H9 (cell line): ENCODE data around the gene TDP1. TPM values are rescaled to one million over a fixed set of nuclear protein-coding genes. Genes with fewer than 3 reads are reported as not detected.

Experiments used
- DNase-seq: peaks from one replicate; pipeline ENCODE4 v3.0.0-alpha.2; 2017
- H2AFZ ChIP-seq: one replicate; pipeline ENCODE4 v1.6.1; 2013; ENCODE audit warnings: mild to moderate bottlenecking, low read length, control low read depth, moderate library complexity
- H2AK5ac ChIP-seq: 2 replicates; pipeline ENCODE4 v1.6.1; 2013; ENCODE audit warnings: low read length, control low read depth, mixed read lengths; ENCODE audit not compliant: insufficient read length
- H2BK120ac ChIP-seq: one replicate; pipeline ENCODE4 v1.6.1; 2013; ENCODE audit warnings: low read depth, mild to moderate bottlenecking, low read length, control low read depth, inconsistent platforms; ENCODE audit not compliant: poor library complexity, severe bottlenecking
- H2BK12ac ChIP-seq: 2 replicates; pipeline ENCODE4 v1.6.1; 2013; ENCODE audit warnings: low read length, control low read depth, mixed read lengths, low read depth; ENCODE audit not compliant: insufficient read length
- H2BK15ac ChIP-seq: 2 replicates; pipeline ENCODE4 v1.6.1; 2013; ENCODE audit warnings: low read depth, low read length, control low read depth
- H2BK20ac ChIP-seq: one replicate; pipeline ENCODE4 v1.6.1; 2013; ENCODE audit warnings: low read depth, mild to moderate bottlenecking, low read length, control low read depth, inconsistent platforms; ENCODE audit not compliant: poor library complexity, severe bottlenecking
- H2BK5ac ChIP-seq: 2 replicates; pipeline ENCODE4 v1.6.1; 2013; ENCODE audit warnings: low read length, control low read depth, mixed read lengths; ENCODE audit not compliant: insufficient read length
- H3K14ac ChIP-seq: 2 replicates; pipeline ENCODE4 v1.6.1; 2013; ENCODE audit warnings: low read length, control low read depth; ENCODE audit not compliant: insufficient read depth
- H3K18ac ChIP-seq: 2 replicates; pipeline ENCODE4 v1.6.1; 2013; ENCODE audit warnings: low read depth, mild to moderate bottlenecking, mixed read lengths, low read length, control low read depth; ENCODE audit not compliant: insufficient read length
- H3K23ac ChIP-seq: 2 replicates; pipeline ENCODE4 v1.6.1; 2013; ENCODE audit warnings: low read length, control low read depth, mixed read lengths, low read depth; ENCODE audit not compliant: insufficient read length
- H3K23me2 ChIP-seq: 2 replicates; pipeline ENCODE4 v1.6.1; 2013; ENCODE audit warnings: low read depth, mild to moderate bottlenecking, mixed read lengths, low read length, control low read depth; ENCODE audit not compliant: insufficient read length, poor library complexity, severe bottlenecking
- H3K27ac ChIP-seq: 2 replicates; pipeline ENCODE4 v1.5.1; 2013; ENCODE audit warnings: low read length, control low read depth, mixed read lengths, low read depth; ENCODE audit not compliant: insufficient read length
- H3K27me3 ChIP-seq: 2 replicates; pipeline ENCODE4 v1.6.1; 2013; ENCODE audit warnings: low read length, control low read depth, inconsistent platforms; ENCODE audit not compliant: insufficient read depth
- H3K4ac ChIP-seq: 2 replicates; pipeline ENCODE4 v1.6.1; 2013; ENCODE audit warnings: low read depth, mild to moderate bottlenecking, control low read depth, inconsistent platforms, low read length, moderate library complexity
- H3K4me1 ChIP-seq: 2 replicates; pipeline ENCODE4 v1.6.1; 2013; ENCODE audit warnings: low read length, control low read depth, inconsistent platforms; ENCODE audit not compliant: insufficient read depth
- H3K4me2 ChIP-seq: 2 replicates; pipeline ENCODE4 v1.6.1; 2013; ENCODE audit warnings: low read length, control low read depth, mixed read lengths; ENCODE audit not compliant: insufficient read length, insufficient read depth
- H3K56ac ChIP-seq: 2 replicates; pipeline ENCODE4 v1.6.1; 2013; ENCODE audit warnings: low read depth, mild to moderate bottlenecking, mixed read lengths, low read length, control low read depth; ENCODE audit not compliant: insufficient read length
- H3K79me1 ChIP-seq: 2 replicates; pipeline ENCODE4 v1.6.1; 2013; ENCODE audit warnings: low read depth, mild to moderate bottlenecking, moderate library complexity, low read length, control low read depth, inconsistent platforms; ENCODE audit not compliant: insufficient read depth, poor library complexity, severe bottlenecking
- H3K79me2 ChIP-seq: 2 replicates; pipeline ENCODE4 v1.6.1; 2013; ENCODE audit warnings: low read length, control low read depth, inconsistent platforms; ENCODE audit not compliant: insufficient read depth
- H3K9ac ChIP-seq: 2 replicates; pipeline ENCODE4 v1.6.1; 2013; ENCODE audit warnings: low read length, control low read depth, mixed read lengths; ENCODE audit not compliant: insufficient read length; ENCODE audit errors: extremely low read depth
- H3K9me3 ChIP-seq: one replicate; pipeline ENCODE4 v1.6.1; 2013; ENCODE audit warnings: low read depth, low read length, inconsistent platforms; ENCODE audit not compliant: control insufficient read depth
- H3T11ph ChIP-seq: one replicate; pipeline ENCODE4 v1.6.1; 2013; ENCODE audit warnings: mild to moderate bottlenecking, low read length, control low read depth, inconsistent platforms
- H4K20me1 ChIP-seq: one replicate; pipeline ENCODE4 v1.6.1; 2013; ENCODE audit not compliant: control insufficient read depth, insufficient read length, insufficient read depth
- H4K5ac ChIP-seq: 2 replicates; pipeline ENCODE4 v1.6.1; 2013; ENCODE audit warnings: low read depth, mild to moderate bottlenecking, mixed read lengths, low read length, control low read depth; ENCODE audit not compliant: insufficient read length
- H4K8ac ChIP-seq: replicated peaks from 2 replicates; pipeline ENCODE4 v1.6.1; 2013; ENCODE audit warnings: low read length, control low read depth, mixed read lengths, low read depth; ENCODE audit not compliant: insufficient read length
- H4K91ac ChIP-seq: 2 replicates; pipeline ENCODE4 v1.6.1; 2013; ENCODE audit warnings: low read depth, mild to moderate bottlenecking, moderate library complexity, mixed read lengths, low read length, control low read depth; ENCODE audit not compliant: insufficient read length
- H3K27ac Mint-ChIP-seq, 3 experiments: 2 replicates in 2 of 3; 3 replicates in 1 of 3; pipeline ENCODE4 v1.8.0; 2020 to 2021; ENCODE audit warnings: mixed read lengths in 3 of 3, mild to moderate bottlenecking in 1 of 3, moderate library complexity in 1 of 3
- H3K27me3 Mint-ChIP-seq: 2 replicates; pipeline ENCODE4 v1.8.0; 2021; ENCODE audit warnings: low read depth, mild to moderate bottlenecking, moderate library complexity, mixed read lengths
- H3K36me3 Mint-ChIP-seq, 3 experiments: 2 replicates in 2 of 3; 3 replicates in 1 of 3; pipeline ENCODE4 v1.8.0; 2020 to 2021; ENCODE audit warnings: low read depth in 3 of 3, mixed read lengths in 3 of 3; ENCODE audit not compliant: insufficient read depth in 1 of 3
- H3K4me1 Mint-ChIP-seq, 2 experiments: 2 replicates each; pipeline ENCODE4 v1.8.0; 2020; ENCODE audit warnings: mixed read lengths in 2 of 2
- H3K4me3 Mint-ChIP-seq, 2 experiments: 2 replicates in 1 of 2; 3 replicates in 1 of 2; pipeline ENCODE4 v1.8.0; 2020 to 2021; ENCODE audit warnings: mild to moderate bottlenecking in 2 of 2, mixed read lengths in 2 of 2, moderate library complexity in 1 of 2
- H3K9me3 Mint-ChIP-seq, 2 experiments: 2 replicates in 1 of 2; 3 replicates in 1 of 2; pipeline ENCODE4 v1.8.0; 2020; ENCODE audit warnings: mild to moderate bottlenecking in 2 of 2, mixed read lengths in 2 of 2, moderate library complexity in 1 of 2
- whole genome bisulfite sequencing: extraction: QIAGEN DNeasy Blood & Tissue Kit; methylation state at CpG from one replicate; pipeline ENCODE4 v1.1.7; 2013; ENCODE audit warnings: missing lambda C conversion rate, low lambda C conversion rate, mixed read lengths; ENCODE audit not compliant: insufficient read length; ENCODE audit errors: extremely low coverage; 5-methylcytosine and 5-hydroxymethylcytosine counted together
- total RNA-seq: library from RNA; stranded (reverse); gene quantifications from 2 replicates; pipeline ENCODE4 v1.2.1, GENCODE V29; 2021
- TF ChIP-seq, protein P1 (sequence below): fragments of 200-600 bp; sonication (generic); conservative IDR thresholded peaks from 3 replicates; pipeline ENCODE4 v1.8.0; 2021; ENCODE audit warnings: antibody characterized with exemption, mild to moderate bottlenecking

The TDP1 gene
- total RNA-seq, 1 experiment from 2014 or later, result 53.4 TPM

DNA sequence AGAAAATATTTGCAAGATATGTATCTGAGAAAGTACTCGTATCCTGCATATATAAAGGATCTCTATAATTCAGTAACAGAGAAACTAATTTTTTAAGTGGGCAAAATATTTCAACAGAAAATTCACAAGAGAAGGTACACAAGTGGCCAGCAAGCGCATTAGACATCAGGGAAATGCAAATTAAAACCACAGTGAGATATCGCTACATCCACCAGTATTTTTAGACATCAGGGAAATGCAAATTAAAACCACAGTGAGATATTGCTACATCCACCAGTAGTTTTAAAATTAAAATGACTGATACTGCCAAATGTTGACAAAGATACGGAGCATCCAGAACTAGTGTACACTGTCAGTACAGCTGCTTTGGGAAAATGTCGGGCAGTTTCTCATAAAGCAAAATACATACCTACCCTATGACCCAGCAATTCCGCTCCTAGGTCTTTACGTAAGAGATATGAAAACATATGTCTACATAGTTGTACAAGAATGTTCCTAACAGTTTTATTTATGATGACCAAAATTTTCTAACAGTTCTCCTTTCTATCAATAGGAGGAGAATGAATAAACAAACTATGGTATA is 103.2 kb downstream of the TDP1 start:
- H3K4me2 ChIP-seq, result no peak overlapping the region
- no peaks in the 10 kb centered on the region for H4K20me1 ChIP-seq
- peaks cover 0 to 2% (median 0%) of the 10 kb centered on the region in 3 experiments; a peak in 2 of 7 replicates for H3K36me3 Mint-ChIP-seq
- peaks cover 29 to 44% of the 10 kb centered on the region in 2 experiments for H3K4me1 Mint-ChIP-seq
- no peak overlapping the region for H2BK5ac ChIP-seq
- no peak overlapping the region for H3K9ac ChIP-seq
- no peak overlapping the region for H2AK5ac ChIP-seq
- no peak overlapping the region for H3T11ph ChIP-seq
- no peak overlapping the region for H2AFZ ChIP-seq
- H3K23me2 ChIP-seq, result peaks cover 25% of the 10 kb centered on the region
- H3K9me3 ChIP-seq, result no peaks in the 10 kb centered on the region
- no peak overlapping the region for H3K18ac ChIP-seq
- no peak overlapping the region for H3K4me3 Mint-ChIP-seq
- H3K9me3 Mint-ChIP-seq, result peaks cover 2 to 5% of the 10 kb centered on the region in 2 experiments; a peak in 3 of 5 replicates
- peaks cover 72% of the 10 kb centered on the region for H3K27me3 Mint-ChIP-seq
- no peak overlapping the region for H3K56ac ChIP-seq
- H3K14ac ChIP-seq, result no peak overlapping the region
- H3K79me2 ChIP-seq, result no peaks in the 10 kb centered on the region
- H2BK15ac ChIP-seq, result no peak overlapping the region
- H3K79me1 ChIP-seq, result no peaks in the 10 kb centered on the region
- H3K23ac ChIP-seq, result no peak overlapping the region
- H3K27ac Mint-ChIP-seq, result no peak overlapping the region
- no peak overlapping the region for H2BK12ac ChIP-seq
- no CpG with 5 or more reads among the region's 7 CpGs for WGBS
- H4K5ac ChIP-seq, result no peak overlapping the region
- TF ChIP-seq, protein P1, sequence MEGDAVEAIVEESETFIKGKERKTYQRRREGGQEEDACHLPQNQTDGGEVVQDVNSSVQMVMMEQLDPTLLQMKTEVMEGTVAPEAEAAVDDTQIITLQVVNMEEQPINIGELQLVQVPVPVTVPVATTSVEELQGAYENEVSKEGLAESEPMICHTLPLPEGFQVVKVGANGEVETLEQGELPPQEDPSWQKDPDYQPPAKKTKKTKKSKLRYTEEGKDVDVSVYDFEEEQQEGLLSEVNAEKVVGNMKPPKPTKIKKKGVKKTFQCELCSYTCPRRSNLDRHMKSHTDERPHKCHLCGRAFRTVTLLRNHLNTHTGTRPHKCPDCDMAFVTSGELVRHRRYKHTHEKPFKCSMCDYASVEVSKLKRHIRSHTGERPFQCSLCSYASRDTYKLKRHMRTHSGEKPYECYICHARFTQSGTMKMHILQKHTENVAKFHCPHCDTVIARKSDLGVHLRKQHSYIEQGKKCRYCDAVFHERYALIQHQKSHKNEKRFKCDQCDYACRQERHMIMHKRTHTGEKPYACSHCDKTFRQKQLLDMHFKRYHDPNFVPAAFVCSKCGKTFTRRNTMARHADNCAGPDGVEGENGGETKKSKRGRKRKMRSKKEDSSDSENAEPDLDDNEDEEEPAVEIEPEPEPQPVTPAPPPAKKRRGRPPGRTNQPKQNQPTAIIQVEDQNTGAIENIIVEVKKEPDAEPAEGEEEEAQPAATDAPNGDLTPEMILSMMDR, result no peak
- DNase-seq, result no peak
- no peak overlapping the region for H2BK20ac ChIP-seq
- H3K27ac ChIP-seq, result no peak overlapping the region
- H2BK120ac ChIP-seq, result no peak overlapping the region
- H4K8ac ChIP-seq, result no peak overlapping the region
- H4K91ac ChIP-seq, result no peak overlapping the region
- H3K27me3 ChIP-seq, result peaks cover 31% of the 10 kb centered on the region; the same call in 1 of the 2 replicates
- H3K4me1 ChIP-seq, result peaks cover 3% of the 10 kb centered on the region; the same call in 1 of the 2 replicates
- no peak overlapping the region for H3K4ac ChIP-seq
